ENCODE measurements around the gene PRR27.

Gene PRR27

DNA sequence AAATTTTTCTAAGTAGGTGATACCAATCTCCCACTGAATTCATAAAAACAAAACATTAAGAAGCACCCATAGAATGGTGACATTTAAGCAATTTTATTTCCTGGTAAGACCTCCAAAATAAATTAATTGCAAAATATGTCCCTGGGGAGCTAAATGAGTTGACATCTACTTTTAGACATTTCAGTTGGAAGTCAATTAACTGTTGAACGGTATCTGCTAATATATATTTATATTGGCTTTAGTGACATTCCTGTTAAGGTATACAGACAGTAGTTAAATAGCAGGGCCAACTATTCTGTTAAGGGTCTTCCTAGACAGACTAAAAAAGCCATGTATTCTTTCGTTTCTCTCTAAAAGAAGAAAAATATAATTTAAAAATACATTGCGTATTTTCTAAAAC is at the start of gene PRR27:
TSS of gene PRR27 (plus strand) at position 301 of the 400 bp plus-strand sequence. CDS start 139 bp downstream, outside the sequence.
- TF ChIP-seq, protein P1, sequence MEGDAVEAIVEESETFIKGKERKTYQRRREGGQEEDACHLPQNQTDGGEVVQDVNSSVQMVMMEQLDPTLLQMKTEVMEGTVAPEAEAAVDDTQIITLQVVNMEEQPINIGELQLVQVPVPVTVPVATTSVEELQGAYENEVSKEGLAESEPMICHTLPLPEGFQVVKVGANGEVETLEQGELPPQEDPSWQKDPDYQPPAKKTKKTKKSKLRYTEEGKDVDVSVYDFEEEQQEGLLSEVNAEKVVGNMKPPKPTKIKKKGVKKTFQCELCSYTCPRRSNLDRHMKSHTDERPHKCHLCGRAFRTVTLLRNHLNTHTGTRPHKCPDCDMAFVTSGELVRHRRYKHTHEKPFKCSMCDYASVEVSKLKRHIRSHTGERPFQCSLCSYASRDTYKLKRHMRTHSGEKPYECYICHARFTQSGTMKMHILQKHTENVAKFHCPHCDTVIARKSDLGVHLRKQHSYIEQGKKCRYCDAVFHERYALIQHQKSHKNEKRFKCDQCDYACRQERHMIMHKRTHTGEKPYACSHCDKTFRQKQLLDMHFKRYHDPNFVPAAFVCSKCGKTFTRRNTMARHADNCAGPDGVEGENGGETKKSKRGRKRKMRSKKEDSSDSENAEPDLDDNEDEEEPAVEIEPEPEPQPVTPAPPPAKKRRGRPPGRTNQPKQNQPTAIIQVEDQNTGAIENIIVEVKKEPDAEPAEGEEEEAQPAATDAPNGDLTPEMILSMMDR (conservative IDR thresholded peaks at IDR 0.05): no peak
- H3K27ac ChIP-seq: no peak within 1 kb of the TSS

DNA sequence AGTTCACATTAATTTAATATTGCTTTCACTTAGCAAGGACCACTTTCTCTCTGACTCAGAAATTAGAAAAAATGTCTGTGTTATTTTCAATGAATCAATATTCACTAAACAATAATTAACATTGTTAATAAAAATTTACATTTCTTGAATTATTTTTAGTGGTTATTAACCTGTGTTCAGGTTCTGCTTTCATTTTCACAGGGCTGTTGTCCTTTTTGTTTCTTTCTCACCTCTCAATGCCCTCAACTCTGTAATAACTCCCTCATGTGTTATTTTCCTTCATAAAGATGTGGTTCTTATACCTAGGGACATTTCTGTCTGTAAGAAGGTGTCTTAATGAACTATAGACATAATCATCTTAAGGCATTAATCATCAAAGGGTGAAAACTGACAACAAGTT is 43.1 kb upstream of the PRR27 start:
- H3K27ac ChIP-seq: no peak overlapping the region
- TF ChIP-seq, protein P1 (conservative IDR thresholded peaks at IDR 0.05): no peak

DNA sequence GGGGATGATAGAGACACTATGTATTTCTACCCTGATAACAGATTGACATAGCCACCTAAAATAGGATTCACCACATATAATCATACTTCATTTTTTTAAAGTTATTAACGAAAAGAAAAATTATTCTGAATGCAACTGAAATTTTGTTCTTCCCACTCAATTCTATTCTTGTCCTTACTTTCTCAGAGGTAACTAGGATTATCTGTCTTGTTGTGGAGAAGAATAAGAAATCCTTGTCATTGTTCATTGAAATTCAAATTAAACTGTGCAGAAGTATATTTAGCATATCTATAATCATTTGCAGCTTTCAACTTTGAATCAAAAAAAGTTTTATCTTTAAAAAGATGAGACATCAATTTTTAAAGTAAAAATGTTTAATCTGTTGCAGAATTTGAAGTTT is 40.4 kb upstream of the PRR27 start:
- no peak overlapping the region for H3K27ac ChIP-seq
- TF ChIP-seq, protein P1 (conservative IDR thresholded peaks at IDR 0.05): no peak

DNA sequence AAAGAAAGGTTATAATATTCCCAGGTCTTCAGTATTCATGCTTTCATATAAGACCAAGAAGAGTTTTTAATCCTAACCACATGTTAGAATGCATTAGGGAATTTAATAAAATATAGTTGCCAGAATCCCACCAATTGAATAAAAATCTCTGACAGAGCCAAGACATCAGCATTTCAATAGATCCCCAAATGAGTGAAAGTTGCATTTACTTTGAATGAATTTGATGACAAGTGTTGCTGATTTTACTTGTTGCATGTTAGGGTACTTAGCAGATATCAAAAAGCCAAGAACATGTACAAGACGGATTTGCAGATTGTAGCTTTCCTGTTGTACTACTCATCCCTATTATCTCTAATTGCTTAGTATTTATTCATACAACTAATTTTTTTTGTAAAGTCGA is 39.9 kb upstream of the PRR27 start:
- TF ChIP-seq, protein P1 (conservative IDR thresholded peaks at IDR 0.05): no peak
- no peak overlapping the region for H3K27ac ChIP-seq

DNA sequence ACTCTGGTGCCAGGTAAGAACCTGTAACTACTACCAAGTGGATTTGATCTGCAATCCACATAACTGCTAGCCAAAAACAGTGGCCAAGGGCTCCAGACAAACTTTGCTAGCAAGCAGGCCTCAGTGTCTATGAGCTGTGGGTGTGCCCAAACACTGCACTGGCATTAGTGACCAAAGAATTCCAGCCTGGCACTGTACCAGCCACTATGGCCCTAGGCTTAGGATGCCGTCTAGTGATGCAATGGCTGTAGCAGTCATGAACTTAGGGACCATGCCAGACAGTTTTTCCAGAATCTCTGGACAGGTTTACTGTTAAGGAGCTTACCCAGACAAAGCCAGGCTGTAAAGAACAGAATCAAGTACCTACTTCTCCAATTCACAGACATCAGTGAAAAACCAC is 33.7 kb upstream of the PRR27 start:
- H3K27ac ChIP-seq: no peak overlapping the region
- TF ChIP-seq, protein P1 (conservative IDR thresholded peaks at IDR 0.05): no peak

DNA sequence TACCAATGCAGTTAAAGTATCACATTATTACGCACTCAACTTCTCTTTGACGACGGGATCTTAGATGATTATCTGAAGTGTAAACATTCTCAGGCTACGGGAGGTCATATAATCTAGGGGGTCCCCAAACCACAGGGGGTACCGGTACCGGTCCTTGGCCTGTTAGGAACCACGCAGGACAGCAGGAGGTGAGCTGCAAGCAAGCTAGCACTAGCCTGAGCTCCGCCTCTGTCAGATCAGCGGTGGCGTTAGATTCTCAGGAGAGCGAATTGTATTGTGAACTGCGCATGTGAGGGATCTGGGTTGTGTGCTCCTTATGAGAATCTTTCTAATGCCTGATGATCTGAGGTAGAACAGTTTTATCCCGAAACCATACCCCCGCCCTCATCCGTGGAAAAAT is 20.6 kb upstream of the PRR27 start:
- H3K27ac ChIP-seq: no peak overlapping the region
- TF ChIP-seq, protein P1 (conservative IDR thresholded peaks at IDR 0.05): no peak

- TF ChIP-seq, protein P1 (conservative IDR thresholded peaks at IDR 0.05): no peak
- H3K27ac ChIP-seq: no peak overlapping the region
These were observed 15.3 kb upstream of the PRR27 start for GRCh38 chr4:70138751-70139150.

GRCh38 chr4:70151271-70151670 is 2.8 kb upstream of the PRR27 start:
- H3K27ac ChIP-seq: no peak overlapping the region
- TF ChIP-seq, protein P1 (conservative IDR thresholded peaks at IDR 0.05): no peak

Measured in VCaP (cell line).